Iris pigment epithelial cell (primary cell): ENCODE measurements around the gene TACR2.
A peak's percentile ranks its signal among the peaks of the same experiment; 100 is the strongest.

Source experiments
- DNase-seq: peaks from one replicate; pipeline ENCODE4 v3.0.0-alpha.2; 2011; ENCODE audit warnings: low read depth

TACR2 gene

GRCh38 chr10:69372126-69372980 lies 44.4 kb downstream of the TACR2 start:
- no peak for DNase-seq

DNA sequence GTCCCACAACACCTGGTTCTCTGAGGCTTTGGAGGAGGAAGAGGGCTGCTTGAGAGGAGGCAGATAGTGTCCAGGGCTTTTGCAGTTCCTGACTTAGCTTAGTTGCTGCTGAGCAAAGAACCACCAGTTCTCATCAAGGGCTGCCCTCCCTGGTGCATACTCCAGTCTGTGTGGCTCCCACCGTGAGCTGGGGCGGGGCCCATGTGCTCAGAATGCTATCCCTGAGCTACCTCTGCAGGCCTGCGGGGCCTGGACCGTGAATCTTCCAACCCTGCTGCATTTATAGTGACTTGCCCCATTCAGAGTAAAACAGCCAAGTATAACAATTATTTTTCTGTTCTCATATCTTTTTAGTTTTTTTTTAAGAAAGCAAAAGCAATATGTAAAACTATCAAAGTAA lies 49.2 kb downstream of the TACR2 start:
- DNase-seq = no peak

GRCh38 chr10:69366738-69367137 lies 50.0 kb downstream of the TACR2 start:
- DNase-seq = no peak

DNA sequence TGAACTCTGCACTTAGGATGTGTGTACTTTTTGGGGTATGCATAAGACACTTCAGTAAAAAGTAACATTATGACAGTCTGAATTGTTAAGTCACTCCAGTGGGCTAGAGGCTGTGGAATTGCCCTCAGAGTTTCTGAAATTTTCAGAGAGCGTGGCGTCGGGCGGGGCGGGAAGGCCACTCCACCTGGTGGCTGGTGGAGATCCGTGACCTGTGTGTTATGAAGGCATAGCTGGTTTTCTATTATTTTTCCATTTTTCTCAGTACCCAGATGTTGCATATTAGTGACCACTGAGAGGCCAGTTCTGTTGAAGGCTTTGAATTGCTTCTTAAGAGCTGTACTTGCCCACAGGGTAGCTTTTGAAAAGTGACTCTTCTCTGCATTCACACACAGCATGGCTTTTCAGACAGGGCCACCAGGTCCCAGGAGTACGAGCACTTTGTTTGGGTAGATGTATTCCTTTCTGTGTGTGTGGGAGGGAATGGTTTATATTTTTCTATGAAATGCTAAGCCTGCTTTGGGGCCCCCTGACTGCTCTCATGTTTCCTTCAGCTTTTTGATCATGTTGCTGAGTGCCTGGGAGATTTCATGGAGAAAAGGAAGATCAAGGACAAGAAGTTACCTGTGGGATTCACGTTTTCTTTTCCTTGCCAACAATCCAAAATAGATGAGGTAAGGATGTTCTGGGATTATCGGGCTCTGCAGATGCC lies 52.3 kb downstream of the TACR2 start:
- DNase-seq = no peak

DNA sequence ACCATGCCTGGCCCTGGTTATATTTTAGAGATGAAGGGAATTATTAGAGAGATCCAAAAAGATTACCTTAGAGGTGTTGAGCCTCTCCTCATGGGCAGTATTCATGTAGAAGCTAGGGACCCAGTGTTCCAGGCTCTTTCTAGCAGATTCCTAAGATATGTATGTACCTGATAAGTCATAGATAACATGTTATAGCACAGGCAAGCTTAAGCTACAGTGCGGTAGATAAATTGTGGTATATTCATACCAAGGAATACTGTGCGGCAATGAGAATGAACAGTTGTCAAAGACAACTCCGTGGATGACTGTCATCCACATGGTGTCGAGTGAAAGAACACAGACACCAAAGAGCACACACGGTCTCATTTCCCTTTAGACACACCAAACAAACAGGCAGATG lies 53.1 kb downstream of the TACR2 start:
- DNase-seq = no peak

DNA sequence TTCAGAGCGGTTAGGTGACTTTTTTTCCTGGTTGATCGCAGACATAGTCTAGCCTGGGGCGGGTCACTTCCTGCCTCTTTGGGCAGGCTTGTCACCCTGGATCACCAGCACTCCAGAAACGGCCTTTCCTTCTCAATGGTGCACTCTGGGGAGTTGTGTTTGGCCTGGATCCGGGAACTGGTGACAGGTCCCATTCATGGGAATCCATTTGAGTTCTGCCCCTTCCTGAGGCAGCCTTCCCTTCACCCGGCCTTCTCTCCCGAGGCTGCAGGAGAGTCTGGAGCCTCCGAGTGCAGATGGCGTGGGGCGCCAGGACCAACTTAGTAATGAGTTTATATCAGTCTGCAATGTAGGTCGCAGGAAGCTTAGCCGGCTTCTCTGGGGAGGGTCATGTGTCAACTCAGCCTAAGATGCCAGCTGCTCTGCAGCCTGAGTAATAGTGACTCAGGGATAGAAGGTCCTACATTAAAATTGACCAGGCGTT lies 54.2 kb downstream of the TACR2 start:
- DNase-seq = peak; percentile 86

GRCh38 chr10:69361303-69361614 lies 55.5 kb downstream of the TACR2 start:
- no peak for DNase-seq

GRCh38 chr10:69360485-69361302 lies 56.0 kb downstream of the TACR2 start:
- peak; percentile 96 for DNase-seq

DNA sequence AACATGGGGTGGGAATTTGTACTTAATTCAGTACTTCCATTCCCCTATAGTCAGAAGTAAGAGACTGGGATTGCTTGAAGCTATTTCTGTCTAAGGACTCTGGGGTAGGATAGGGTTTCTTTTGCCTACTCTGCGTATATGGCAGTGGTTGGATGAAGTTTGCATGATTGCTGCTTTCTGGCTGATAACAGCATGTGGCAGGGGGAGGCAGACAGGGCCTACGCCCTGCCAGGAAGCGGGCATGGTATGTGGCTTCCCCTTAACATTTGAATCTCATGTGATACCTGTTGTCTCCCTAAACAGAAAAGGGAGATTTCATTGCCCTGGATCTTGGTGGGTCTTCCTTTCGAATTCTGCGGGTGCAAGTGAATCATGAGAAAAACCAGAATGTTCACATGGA lies 57.1 kb downstream of the TACR2 start:
- no peak for DNase-seq

DNA sequence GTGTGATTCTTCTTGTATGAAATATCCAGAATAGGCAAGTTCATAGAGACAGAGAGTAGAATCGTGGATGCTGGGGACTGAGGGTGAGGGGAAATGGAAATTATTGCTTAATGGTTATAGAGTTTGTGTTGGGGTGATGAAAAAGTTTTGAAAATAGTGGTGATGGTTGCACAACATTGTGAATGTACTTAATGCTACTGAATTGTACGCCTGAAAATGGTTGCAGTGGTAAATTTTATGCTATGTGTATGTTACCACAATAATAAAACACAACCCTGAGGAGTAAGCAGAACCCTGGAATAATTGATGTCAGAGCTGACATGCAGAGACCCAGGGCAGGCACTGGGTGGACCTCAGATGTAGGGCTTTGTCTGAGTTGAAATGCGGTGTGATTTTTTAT lies 57.6 kb downstream of the TACR2 start:
- DNase-seq = peak; percentile 80

DNA sequence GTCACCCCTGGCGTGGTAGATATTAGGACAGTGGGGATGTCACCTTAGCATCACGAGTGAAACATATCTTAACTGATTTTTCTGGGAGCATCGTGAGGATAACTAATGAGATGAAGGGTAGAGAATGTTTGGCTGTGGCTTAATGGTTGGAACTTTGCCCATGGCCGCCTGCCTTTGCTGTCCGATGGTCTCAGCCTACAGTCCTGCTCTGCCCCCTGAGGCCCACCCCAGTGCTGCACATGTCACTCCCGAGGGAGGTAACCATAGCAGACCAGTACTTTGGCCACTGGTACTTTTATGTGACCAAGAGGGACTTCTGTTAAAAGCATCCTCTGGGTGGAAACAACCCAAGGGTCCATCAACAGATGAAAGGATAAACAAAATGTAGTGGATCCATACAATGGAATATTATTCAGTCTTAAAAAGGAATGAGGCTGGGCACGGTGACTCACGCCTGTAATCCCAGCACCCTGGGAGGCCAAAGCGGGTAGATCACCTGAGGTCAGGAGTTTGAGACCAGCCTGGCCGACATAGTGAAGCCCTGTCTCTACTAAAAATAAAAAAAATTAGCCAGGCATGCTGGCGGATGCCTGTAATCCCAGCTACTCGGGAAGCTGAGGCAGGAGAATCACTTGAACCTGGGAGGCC lies 58.4 kb downstream of the TACR2 start:
- no peak for DNase-seq

DNA sequence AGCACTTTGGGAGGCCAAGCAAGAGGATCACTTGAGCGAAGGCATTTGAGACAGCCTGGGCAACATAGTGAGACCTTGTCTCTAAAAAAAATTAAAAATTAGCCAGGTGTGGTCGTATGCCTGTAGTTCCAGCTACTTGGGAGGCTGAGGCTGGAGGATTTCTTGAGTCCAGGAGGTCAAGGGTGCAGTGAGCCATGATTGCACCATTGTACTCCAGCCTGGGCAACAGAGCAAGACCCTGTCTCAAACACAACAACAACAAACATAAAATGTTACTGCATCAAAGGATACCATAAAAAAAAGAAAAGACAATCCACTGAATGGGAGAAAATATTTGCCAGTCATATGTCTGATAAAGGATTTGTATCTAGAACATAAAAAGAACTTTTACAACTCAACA lies 60.5 kb downstream of the TACR2 start:
- no peak for DNase-seq

GRCh38 chr10:69353977-69354635 lies 62.6 kb downstream of the TACR2 start:
- no peak for DNase-seq
